CD4-positive, alpha-beta T cell (primary cell): Measurements from ENCODE around the gene SNTG2. TPM values are rescaled to one million over a fixed set of nuclear protein-coding genes. Genes with fewer than 3 reads are reported as not detected.

ENCODE experiments used
- ATAC-seq: fragments of 200-7000 bp; cut with Tn5 transposase; one replicate; pipeline ENCODE4 v1.10.0; 2022; ENCODE audit warnings: mild to moderate bottlenecking; ENCODE audit not compliant: poor library complexity
- CTCF ChIA-PET: fragments of 350-600 bp; sonication (Branson Sonifier 250); formaldehyde crosslinking; loops from one replicate; lab custom pipeline; 2021; ENCODE audit warnings: antibody characterized with exemption, inconsistent platforms; lab: Charles Lee
- POLR2A ChIA-PET: fragments of 350-600 bp; sonication (Branson Sonifier 250); formaldehyde crosslinking; loops from one replicate; lab custom pipeline; 2021; ENCODE audit warnings: antibody characterized with exemption, inconsistent platforms; lab: Charles Lee
- DNase-seq, 14 experiments: peaks; one replicate each; pipeline ENCODE4 v3.0.0-alpha.2; 2013 to 2020; ENCODE audit warnings: mixed read lengths in 2 of 14
- H3K27ac ChIP-seq, 2 donors: one replicate each; pipeline versions ENCODE4 v1.5.1 to v1.7.0; 2013; ENCODE audit warnings: low read length in 2 of 2, low read depth in 1 of 2, mild to moderate bottlenecking in 1 of 2
- H3K27me3 ChIP-seq, 2 experiments: 1 replicate in 1 of 2; 2 replicates in 1 of 2; pipeline versions ENCODE4 v1.6.1 to v1.7.0; 2013; ENCODE audit warnings: low read length in 2 of 2, control low read depth in 1 of 2, mild to moderate bottlenecking in 1 of 2, moderate library complexity in 1 of 2; ENCODE audit not compliant: insufficient read depth in 2 of 2, control insufficient read depth in 1 of 2
- H3K36me3 ChIP-seq: one replicate; pipeline ENCODE4 v1.6.1; 2013; ENCODE audit warnings: low read length, control low read depth; ENCODE audit not compliant: insufficient read depth
- H3K4me1 ChIP-seq: one replicate; pipeline ENCODE4 v1.6.1; 2013; ENCODE audit warnings: low read length, control low read depth; ENCODE audit not compliant: insufficient read depth
- H3K4me3 ChIP-seq: one replicate; pipeline ENCODE4 v1.5.1; 2013; ENCODE audit warnings: mild to moderate bottlenecking, low read length, moderate library complexity
- H3K9me3 ChIP-seq, 2 experiments: 1 replicate in 1 of 2; 2 replicates in 1 of 2; pipeline versions ENCODE4 v1.6.1 to v1.7.0; 2013; ENCODE audit warnings: low read length in 2 of 2, mild to moderate bottlenecking in 2 of 2, control low read depth in 1 of 2, moderate library complexity in 1 of 2; ENCODE audit not compliant: control insufficient read depth in 1 of 2, insufficient read depth in 1 of 2
- H3K27ac Mint-ChIP-seq: one replicate; pipeline ENCODE4 v1.8.0; 2020; ENCODE audit warnings: mixed read lengths
- H3K27me3 Mint-ChIP-seq: one replicate; pipeline ENCODE4 v1.8.0; 2021; ENCODE audit warnings: mixed read lengths
- H3K36me3 Mint-ChIP-seq: one replicate; pipeline ENCODE4 v1.8.0; 2021; ENCODE audit warnings: low read depth, mixed read lengths
- H3K4me1 Mint-ChIP-seq: one replicate; pipeline ENCODE4 v1.8.0; 2021; ENCODE audit warnings: low read depth, mixed read lengths
- H3K4me3 Mint-ChIP-seq: one replicate; pipeline ENCODE4 v1.8.0; 2020; ENCODE audit warnings: mild to moderate bottlenecking, mixed read lengths
- H3K9me3 Mint-ChIP-seq: one replicate; pipeline ENCODE4 v1.8.0; 2020; ENCODE audit warnings: mixed read lengths
- intact Hi-C, 2 experiments: fragments of 100-400 bp; cut with DNase I in 1 of 2; cut with micrococcal nuclease in 1 of 2; formaldehyde crosslinking; loops; one replicate each; pipeline versions ENCODE4 v1.15.1 to v1.9.0; 2023 to 2025; cut with DNase I, micrococcal nuclease
- total RNA-seq, 174 experiments: library from RNA in 2 of 174; stranded (reverse) in 2 of 174; gene quantifications; one replicate each; pipeline ENCODE4 v1.2.3 and lab custom pipeline; 2021 to 2026
- TF ChIP-seq, protein P1 (sequence below): fragments of 200-600 bp; IDR thresholded peaks from one replicate; pipeline ENCODE4 v1.8.0; 2022; ENCODE audit warnings: antibody characterized with exemption, mild to moderate bottlenecking

Gene SNTG2
- total RNA-seq, 2 experiments from 2014 or later, result 1.1 to 1.5 TPM

- CTCF ChIA-PET, result no interaction called here
- no peak for ATAC-seq
Measured at GRCh38 chr2:1125633-1126370, 175.2 kb downstream of the SNTG2 start.

GRCh38 chr2:1129982-1130381 lies 179.3 kb downstream of the SNTG2 start:
- DNase-seq (no peak), ATAC-seq (no peak)
- H3K9me3 Mint-ChIP-seq, result no peaks in the 10 kb centered on the region
- CTCF ChIA-PET, result no interaction called here
- TF ChIP-seq, protein P1, sequence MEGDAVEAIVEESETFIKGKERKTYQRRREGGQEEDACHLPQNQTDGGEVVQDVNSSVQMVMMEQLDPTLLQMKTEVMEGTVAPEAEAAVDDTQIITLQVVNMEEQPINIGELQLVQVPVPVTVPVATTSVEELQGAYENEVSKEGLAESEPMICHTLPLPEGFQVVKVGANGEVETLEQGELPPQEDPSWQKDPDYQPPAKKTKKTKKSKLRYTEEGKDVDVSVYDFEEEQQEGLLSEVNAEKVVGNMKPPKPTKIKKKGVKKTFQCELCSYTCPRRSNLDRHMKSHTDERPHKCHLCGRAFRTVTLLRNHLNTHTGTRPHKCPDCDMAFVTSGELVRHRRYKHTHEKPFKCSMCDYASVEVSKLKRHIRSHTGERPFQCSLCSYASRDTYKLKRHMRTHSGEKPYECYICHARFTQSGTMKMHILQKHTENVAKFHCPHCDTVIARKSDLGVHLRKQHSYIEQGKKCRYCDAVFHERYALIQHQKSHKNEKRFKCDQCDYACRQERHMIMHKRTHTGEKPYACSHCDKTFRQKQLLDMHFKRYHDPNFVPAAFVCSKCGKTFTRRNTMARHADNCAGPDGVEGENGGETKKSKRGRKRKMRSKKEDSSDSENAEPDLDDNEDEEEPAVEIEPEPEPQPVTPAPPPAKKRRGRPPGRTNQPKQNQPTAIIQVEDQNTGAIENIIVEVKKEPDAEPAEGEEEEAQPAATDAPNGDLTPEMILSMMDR, result no peak
- H3K27me3 ChIP-seq, result peaks cover 0 to 3% of the 10 kb centered on the region in 2 experiments
- intact Hi-C loops, result no loop called here
- H3K36me3 Mint-ChIP-seq, result no peaks in the 10 kb centered on the region
- no peak overlapping the region for H3K27ac Mint-ChIP-seq
- no peaks in the 10 kb centered on the region for H3K4me1 ChIP-seq
- peaks cover 21% of the 10 kb centered on the region for H3K27me3 Mint-ChIP-seq
- H3K27ac ChIP-seq, result no peak overlapping the region
- peaks cover 0 to 6% of the 10 kb centered on the region in 2 experiments for H3K9me3 ChIP-seq
- no peak overlapping the region for H3K4me3 ChIP-seq
- H3K4me1 Mint-ChIP-seq, result peaks cover 15% of the 10 kb centered on the region
- no peaks in the 10 kb centered on the region for H3K36me3 ChIP-seq
- no peak overlapping the region for H3K4me3 Mint-ChIP-seq
- POLR2A ChIA-PET, result no interaction called here

More at GRCh38 chr2:1125633-1126370, 175.2 kb downstream of the SNTG2 start:
- Mint-ChIP-seq H3K27me3 (no peaks in the 10 kb centered on the region), H3K9me3 (no peaks in the 10 kb centered on the region), H3K27ac (no peak overlapping the region), H3K36me3 (no peaks in the 10 kb centered on the region), H3K4me1 (no peaks in the 10 kb centered on the region), H3K4me3 (no peak overlapping the region)
- intact Hi-C loops, result no loop called here
- H3K36me3 ChIP-seq, result no peaks in the 10 kb centered on the region
- H3K4me1 ChIP-seq, result no peaks in the 10 kb centered on the region
- H3K27ac ChIP-seq, result no peak overlapping the region
- no peak for DNase-seq
- no peaks in the 10 kb centered on the region for H3K27me3 ChIP-seq
- TF ChIP-seq, protein P1, result no peak
- no peak overlapping the region for H3K4me3 ChIP-seq
- POLR2A ChIA-PET, result no interaction called here
- no peaks in the 10 kb centered on the region for H3K9me3 ChIP-seq

- H3K27ac ChIP-seq, result no peak overlapping the region
- H3K4me3 ChIP-seq, result no peak overlapping the region
- no peaks in the 10 kb centered on the region for H3K4me1 ChIP-seq
- no peaks in the 10 kb centered on the region for H3K9me3 Mint-ChIP-seq
- DNase-seq (no peak), ATAC-seq (no peak)
- TF ChIP-seq, protein P1, result no peak
- POLR2A ChIA-PET, result no interaction called here
- H3K27me3 ChIP-seq, result peaks cover 0 to 3% of the 10 kb centered on the region in 2 experiments
- peaks cover 15% of the 10 kb centered on the region for H3K4me1 Mint-ChIP-seq
- intact Hi-C loops, result no loop called here
- CTCF ChIA-PET, result no interaction called here
- peaks cover 0 to 6% of the 10 kb centered on the region in 2 experiments for H3K9me3 ChIP-seq
- peaks cover 21% of the 10 kb centered on the region for H3K27me3 Mint-ChIP-seq
- H3K36me3 Mint-ChIP-seq, result no peaks in the 10 kb centered on the region
- H3K36me3 ChIP-seq, result no peaks in the 10 kb centered on the region
- H3K27ac Mint-ChIP-seq, result no peak overlapping the region
- no peak overlapping the region for H3K4me3 Mint-ChIP-seq
Measured at GRCh38 chr2:1130922-1131321, 180.3 kb downstream of the SNTG2 start.
